GM18873 (cell line): ENCODE data around the gene SKIL.

Experiments used
- ATAC-seq: cut with Tn5 transposase; IDR thresholded peaks from one replicate; pipeline ENCODE4 v1.9.1; 2021; ENCODE audit warnings: mild to moderate bottlenecking, moderate library complexity, moderate number of reproducible peaks; ENCODE audit not compliant: unreplicated experiment, low FRiP score

Gene SKIL

GRCh38 chr3:170391108-170391507, 33.6 kb downstream of the SKIL start:
- ATAC-seq: no peak

- no peak for ATAC-seq
Measured at GRCh38 chr3:170397685-170398084, 40.2 kb downstream of the SKIL start.

GRCh38 chr3:170405101-170405500, 47.6 kb downstream of the SKIL start:
- no peak for ATAC-seq

- ATAC-seq: no peak
Measured at GRCh38 chr3:170410428-170411029, 53.0 kb downstream of the SKIL start.

GRCh38 chr3:170413291-170413690, 55.8 kb downstream of the SKIL start:
- no peak for ATAC-seq

- ATAC-seq: no peak
Measured at GRCh38 chr3:170414202-170414663, 56.7 kb downstream of the SKIL start.

- ATAC-seq: no peak
Measured at GRCh38 chr3:170417090-170417489, 59.6 kb downstream of the SKIL start.

GRCh38 chr3:170418422-170419398, 61.2 kb downstream of the SKIL start, which contains the start of gene CLDN11:
TSS of gene CLDN11 (plus strand) at chr3:170418868. CDS start at chr3:170419067, 199 bp downstream.
- ATAC-seq: no peak

GRCh38 chr3:170419557-170420087, 62.1 kb downstream of the SKIL start:
- ATAC-seq: no peak

- ATAC-seq: no peak
Measured at GRCh38 chr3:170420307-170420821, 62.8 kb downstream of the SKIL start.

- no peak for ATAC-seq
Measured at GRCh38 chr3:170421111-170421641, 63.7 kb downstream of the SKIL start.

- ATAC-seq: no peak
Measured at GRCh38 chr3:170421758-170422157, 64.2 kb downstream of the SKIL start.

GRCh38 chr3:170423001-170423615, 65.6 kb downstream of the SKIL start:
- no peak for ATAC-seq

GRCh38 chr3:170424879-170425278, 67.4 kb downstream of the SKIL start:
- ATAC-seq: no peak

- ATAC-seq: no peak
Measured at GRCh38 chr3:170425491-170426239, 68.2 kb downstream of the SKIL start.

- no peak for ATAC-seq
Measured at GRCh38 chr3:170426240-170426797, 68.8 kb downstream of the SKIL start.

GRCh38 chr3:170428095-170428494, 70.6 kb downstream of the SKIL start:
- ATAC-seq: no peak

GRCh38 chr3:170429050-170429449, 71.5 kb downstream of the SKIL start:
- ATAC-seq: no peak

- no peak for ATAC-seq
Measured at GRCh38 chr3:170431054-170431453, 73.5 kb downstream of the SKIL start.
